GM13976 (cell line): ENCODE data around the gene ONECUT3.

Source experiments
- DNase-seq: peaks from one replicate; pipeline ENCODE4 v3.0.0; 2012; ENCODE audit warnings: low spot score
- CTCF ChIP-seq: IDR thresholded peaks from 2 replicates; pipeline ENCODE4 v1.5.1; 2012; ENCODE audit warnings: borderline replicate concordance, mild to moderate bottlenecking; ENCODE audit not compliant: insufficient read depth; ENCODE audit errors: extremely low read depth, missing control alignments, control extremely low read depth
- in situ Hi-C: fragments of 300-500 bp; cut with MboI; formaldehyde crosslinking; loops from one replicate; pipeline ENCODE4 v1.12.0; 2022; ENCODE audit warnings: low sequenced_read_pairs, mixed read lengths, inconsistent platforms; ENCODE audit not compliant: unreplicated experiment

Gene ONECUT3

GRCh38 chr19:1755467-1756171 lies 2.3 kb downstream of the ONECUT3 start:
- TF ChIP-seq CTCF, result no peak
- no peak for DNase-seq
- in situ Hi-C loops, result no loop called here

- in situ Hi-C loops, result no loop called here
- DNase-seq, result no peak
- no peak for TF ChIP-seq CTCF
Measured at GRCh38 chr19:1756264-1756663, 3.0 kb downstream of the ONECUT3 start.

- TF ChIP-seq CTCF, result no peak
- no peak for DNase-seq
- in situ Hi-C loops, result no loop called here
Measured at GRCh38 chr19:1756705-1757465, 3.6 kb downstream of the ONECUT3 start.

- DNase-seq, result no peak
- TF ChIP-seq CTCF, result no peak
- in situ Hi-C loops, result no loop called here
Measured at GRCh38 chr19:1757468-1758230, 4.3 kb downstream of the ONECUT3 start.

GRCh38 chr19:1758231-1758577 lies 4.9 kb downstream of the ONECUT3 start:
- in situ Hi-C loops, result no loop called here

More at GRCh38 chr19:1758231-1758577, 4.9 kb downstream of the ONECUT3 start:
- DNase-seq, result no peak
- no peak for TF ChIP-seq CTCF
